Activated CD8-positive, alpha-beta T cell treated with anti-CD3 and anti-CD28 coated beads, Interleukin-2, amount 10 ng/mL, durations not matched to agents 7 days and 5 days (primary cell): Measurements from ENCODE around the gene TMEM101. TPM values are rescaled to one million over a fixed set of nuclear protein-coding genes. Genes with fewer than 3 reads are reported as not detected.
"Not testable (repeated sequence)": the region's sequence is repeated elsewhere in the genome, so short reads cannot be mapped to it uniquely, and the experiment has no call there.

Experiments
- ATAC-seq: fragments of 150-1000 bp; cut with Tn5 transposase; one replicate; pipeline ENCODE4 v1.10.0; 2021; ENCODE audit warnings: moderate library complexity
- CTCF ChIA-PET: fragments of 350-600 bp; sonication (Branson Sonifier 250); formaldehyde crosslinking; loops from one replicate; lab custom pipeline; 2021; ENCODE audit warnings: antibody characterized with exemption; lab: Charles Lee
- POLR2A ChIA-PET: fragments of 350-600 bp; sonication (Branson Sonifier 250); formaldehyde crosslinking; loops from one replicate; lab custom pipeline; 2021; ENCODE audit warnings: antibody characterized with exemption; lab: Charles Lee
- DNase-seq: peaks from one replicate; pipeline ENCODE4 v3.0.0-alpha.2; 2020
- H3K27ac Mint-ChIP-seq: one replicate; pipeline ENCODE4 v1.8.0; 2021; ENCODE audit warnings: mild to moderate bottlenecking, mixed read lengths
- H3K27me3 Mint-ChIP-seq: one replicate; pipeline ENCODE4 v1.8.0; 2021; ENCODE audit warnings: low read depth, mixed read lengths
- H3K36me3 Mint-ChIP-seq: one replicate; pipeline ENCODE4 v1.8.0; 2021; ENCODE audit warnings: low read depth, mixed read lengths
- H3K4me1 Mint-ChIP-seq: one replicate; pipeline ENCODE4 v1.8.0; 2021; ENCODE audit warnings: low read depth, mixed read lengths
- H3K4me3 Mint-ChIP-seq: one replicate; pipeline ENCODE4 v1.8.0; 2021; ENCODE audit warnings: mild to moderate bottlenecking, mixed read lengths
- H3K9me3 Mint-ChIP-seq: one replicate; pipeline ENCODE4 v1.8.0; 2022; ENCODE audit warnings: mixed read lengths; ENCODE audit not compliant: insufficient read depth
- total RNA-seq, 2 experiments: library from RNA; stranded (reverse); gene quantifications; one replicate each; pipeline ENCODE4 v1.2.3, GENCODE V29; 2021

Gene TMEM101
- total RNA-seq, 2 experiments from 2014 or later: 24.3 to 26.0 TPM

DNA sequence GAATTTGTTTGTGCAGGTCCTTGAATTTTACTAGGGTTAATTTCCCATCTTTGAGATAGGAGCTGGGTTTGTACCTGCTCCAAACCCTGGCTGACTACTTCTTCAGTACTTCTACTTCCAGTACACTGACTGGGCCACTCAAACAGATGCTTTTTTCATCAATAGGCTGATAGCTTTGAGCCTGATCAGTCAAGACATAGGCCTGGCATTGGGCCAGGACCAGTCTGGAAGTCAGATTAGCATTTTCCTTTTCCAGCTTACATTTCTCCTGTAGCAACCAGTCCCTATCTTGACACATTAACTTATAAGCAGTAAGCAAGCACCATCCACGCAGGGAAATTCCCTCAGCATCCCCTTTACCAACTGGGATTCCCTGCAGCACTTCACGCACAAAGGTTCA lies 7.5 kb upstream of the TMEM101 start:
- no peak for DNase-seq
- no peaks in the 10 kb centered on the region for H3K4me1 Mint-ChIP-seq
- H3K27ac Mint-ChIP-seq: no peak overlapping the region
- no peaks in the 10 kb centered on the region for H3K9me3 Mint-ChIP-seq
- peaks cover 4% of the 10 kb centered on the region for H3K36me3 Mint-ChIP-seq
- ChIA-PET POLR2A (no interaction called here), CTCF (interaction anchor here (1.0 to 1.7 kb wide), 5 partner anchors 11 to 95 kb away, joined by 3 to 5 read pairs (median 3); no protein-coding TSS in a partner anchor)
- no peak for ATAC-seq
- no peaks in the 10 kb centered on the region for H3K27me3 Mint-ChIP-seq
- H3K4me3 Mint-ChIP-seq: no peak overlapping the region

DNA sequence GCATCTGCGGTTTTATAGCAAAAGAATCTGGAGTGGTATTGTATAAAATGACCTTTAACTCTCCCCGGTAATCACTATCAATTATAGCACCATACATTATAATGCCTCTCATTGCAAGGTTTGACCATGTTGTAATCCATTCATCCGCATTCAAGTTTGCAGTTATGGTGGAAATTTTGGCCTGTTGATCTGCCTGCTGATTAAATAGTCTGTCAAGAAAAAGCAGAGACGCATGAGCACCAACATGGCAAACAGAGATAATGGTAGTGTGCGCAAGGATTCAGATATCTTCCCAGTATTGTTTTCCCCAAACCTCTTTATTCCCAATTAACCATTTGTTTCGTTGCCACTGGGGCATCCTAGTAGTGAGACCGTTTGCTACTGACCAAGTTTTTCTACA lies 6.5 kb upstream of the TMEM101 start:
- CTCF ChIA-PET: interaction anchor here (1.0 to 1.7 kb wide), 4 partner anchors 12 to 96 kb away, joined by 3 to 4 read pairs (median 3); no protein-coding TSS in a partner anchor
- DNase-seq, H3K4me3 Mint-ChIP-seq, H3K36me3 Mint-ChIP-seq, H3K27me3 Mint-ChIP-seq, POLR2A ChIA-PET, H3K27ac Mint-ChIP-seq, H3K9me3 Mint-ChIP-seq, ATAC-seq, H3K4me1 Mint-ChIP-seq: not testable (repeated sequence)

GRCh38 chr17:44014133-44014436 lies 678 bp downstream of the TMEM101 start:
- DNase-seq: no peak
- no peaks in the 10 kb centered on the region for H3K9me3 Mint-ChIP-seq
- CTCF ChIA-PET: interaction anchor here (4.6 kb wide), 1 partner anchor 70 kb away, joined by 13 read pairs; no protein-coding TSS in a partner anchor
- H3K36me3 Mint-ChIP-seq: peaks cover 11% of the 10 kb centered on the region
- H3K27ac Mint-ChIP-seq: peak overlapping the region; percentile 98
- H3K27me3 Mint-ChIP-seq: no peaks in the 10 kb centered on the region
- POLR2A ChIA-PET: interaction anchor here (1.5 kb wide), 1 partner anchor 109 kb away, joined by 5 read pairs; the partner anchor contains the start of gene HDAC5
- peak overlapping the region; percentile 100 for H3K4me3 Mint-ChIP-seq
- no peak for ATAC-seq
- peaks cover 23% of the 10 kb centered on the region for H3K4me1 Mint-ChIP-seq

DNA sequence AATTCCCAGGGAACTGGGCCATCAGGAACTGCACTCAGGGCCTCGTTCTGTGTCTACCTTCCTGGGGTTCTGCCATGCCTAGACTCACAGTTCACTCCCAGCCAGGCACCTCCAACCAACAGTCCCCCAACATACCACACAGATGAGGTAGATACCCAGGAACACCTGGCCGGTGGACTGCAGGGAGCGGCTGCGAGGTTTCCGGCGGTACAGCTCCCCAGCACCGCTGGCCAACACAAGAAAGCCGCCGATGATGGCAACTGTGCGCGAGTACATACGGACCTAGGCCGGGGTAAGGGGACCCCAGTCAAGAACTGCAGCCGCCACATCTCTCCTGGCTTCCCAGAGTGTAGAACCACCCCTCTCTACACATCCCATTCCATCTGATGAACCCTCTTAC lies 1.9 kb downstream of the TMEM101 start:
- no peaks in the 10 kb centered on the region for H3K9me3 Mint-ChIP-seq
- no peak for DNase-seq
- POLR2A ChIA-PET: no interaction called here
- CTCF ChIA-PET: interaction anchor here (4.6 kb wide), 1 partner anchor 69 kb away, joined by 13 read pairs; no protein-coding TSS in a partner anchor
- H3K27me3 Mint-ChIP-seq: no peaks in the 10 kb centered on the region
- peak overlapping the region; percentile 52 for H3K4me3 Mint-ChIP-seq
- peaks cover 30% of the 10 kb centered on the region for H3K4me1 Mint-ChIP-seq
- ATAC-seq: no peak
- peaks cover 14% of the 10 kb centered on the region for H3K36me3 Mint-ChIP-seq
- H3K27ac Mint-ChIP-seq: no peak overlapping the region

- CTCF ChIA-PET: interaction anchor here (4.6 kb wide), 1 partner anchor 68 kb away, joined by 13 read pairs; no protein-coding TSS in a partner anchor
- DNase-seq: no peak
- ATAC-seq: no peak
- POLR2A ChIA-PET: interaction anchor here (0.5 to 0.8 kb wide), 2 partner anchors 59 to 111 kb away, joined by 3 read pairs; partner anchors contain the start of gene HDAC5
- Mint-ChIP-seq H3K36me3 (peaks cover 14% of the 10 kb centered on the region), H3K4me3 (no peak overlapping the region), H3K27ac (no peak overlapping the region), H3K4me1 (peaks cover 34% of the 10 kb centered on the region), H3K9me3 (no peaks in the 10 kb centered on the region), H3K27me3 (no peaks in the 10 kb centered on the region)
Observed at GRCh38 chr17:44012391-44012790, 2.4 kb downstream of the TMEM101 start.

- ChIA-PET POLR2A (interaction anchor here (0.5 to 0.8 kb wide), 2 partner anchors 59 to 112 kb away, joined by 3 read pairs; partner anchors contain the start of gene HDAC5), CTCF (interaction anchor here (4.6 kb wide), 1 partner anchor 68 kb away, joined by 13 read pairs; no protein-coding TSS in a partner anchor)
- no peaks in the 10 kb centered on the region for H3K9me3 Mint-ChIP-seq
- peaks cover 14% of the 10 kb centered on the region for H3K36me3 Mint-ChIP-seq
- H3K4me1 Mint-ChIP-seq: peaks cover 38% of the 10 kb centered on the region
- H3K4me3 Mint-ChIP-seq: no peak overlapping the region
- DNase-seq: no peak
- peaks cover under 1% of the 10 kb centered on the region for H3K27me3 Mint-ChIP-seq
- no peak overlapping the region for H3K27ac Mint-ChIP-seq
- no peak for ATAC-seq
Observed at GRCh38 chr17:44011876-44012275, 2.9 kb downstream of the TMEM101 start.

DNA sequence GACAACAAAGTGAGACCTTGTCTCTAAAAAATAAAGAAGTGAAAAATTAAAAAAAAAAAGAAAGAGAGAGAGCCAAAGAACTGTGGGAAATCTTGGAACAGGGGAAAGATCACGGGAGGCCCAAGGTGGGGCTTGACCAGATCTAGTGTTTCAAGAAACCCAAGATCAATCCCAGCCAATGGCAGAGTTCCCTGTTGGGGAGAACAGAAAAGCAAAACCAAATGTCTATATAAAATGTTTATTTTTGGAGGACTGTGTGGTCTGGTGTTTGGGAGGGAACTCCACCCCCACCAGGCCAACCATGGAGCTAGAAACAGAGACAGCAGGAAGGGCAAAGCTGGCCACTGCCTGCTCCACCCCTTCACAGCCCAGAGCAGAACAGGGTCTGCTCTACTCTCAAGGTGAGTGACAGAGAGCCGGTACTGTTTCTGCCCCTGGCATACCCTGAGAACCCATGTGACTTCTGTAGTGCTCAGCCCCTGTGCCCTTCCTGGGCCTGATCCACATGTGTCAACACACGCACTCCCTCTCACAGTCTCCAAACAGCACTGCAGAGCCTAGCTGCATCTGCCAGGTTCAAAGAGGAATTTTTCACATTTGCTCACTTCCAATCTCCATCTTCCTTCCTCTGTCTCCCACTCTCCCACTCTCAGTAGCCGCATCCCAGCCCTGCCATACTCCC lies 3.7 kb downstream of the TMEM101 start:
- ATAC-seq (no peak), DNase-seq (no peak)
- ChIA-PET CTCF (interaction anchor here (0.6 to 4.6 kb wide), 2 partner anchors 67 to 199 kb away, joined by 3 to 13 read pairs; no protein-coding TSS in a partner anchor), POLR2A (interaction anchor here (0.6 kb wide), 1 partner anchor 649 kb away, joined by 3 read pairs; no protein-coding TSS in a partner anchor)
- Mint-ChIP-seq H3K27me3 (peaks cover 7% of the 10 kb centered on the region), H3K9me3 (no peaks in the 10 kb centered on the region), H3K36me3 (peaks cover 14% of the 10 kb centered on the region), H3K4me1 (peaks cover 44% of the 10 kb centered on the region), H3K4me3 (no peak overlapping the region), H3K27ac (no peak overlapping the region)

- DNase-seq (no peak), ATAC-seq (no peak)
- peak overlapping the region; percentile 70 for H3K27ac Mint-ChIP-seq
- POLR2A ChIA-PET: interaction anchor here (0.6 to 1.0 kb wide), 3 partner anchors 58 to 115 kb away, joined by 3 to 7 read pairs (median 3); partner anchors contain the start of genes HDAC5 and LSM12
- peak overlapping the region; percentile 79 for H3K4me3 Mint-ChIP-seq
- CTCF ChIA-PET: interaction anchor here (0.6 to 2.3 kb wide), 8 partner anchors 13 to 1041 kb away, joined by 3 to 8 read pairs (median 4); partner anchors contain the start of gene HDAC5
- H3K36me3 Mint-ChIP-seq: peaks cover 12% of the 10 kb centered on the region
- H3K9me3 Mint-ChIP-seq: no peaks in the 10 kb centered on the region
- peaks cover 18% of the 10 kb centered on the region for H3K27me3 Mint-ChIP-seq
- peaks cover 40% of the 10 kb centered on the region for H3K4me1 Mint-ChIP-seq
Observed at GRCh38 chr17:44008205-44008909, 6.4 kb downstream of the TMEM101 start.

GRCh38 chr17:44007346-44008204 lies 7.2 kb downstream of the TMEM101 start:
- DNase-seq (no peak), ATAC-seq (no peak)
- Mint-ChIP-seq H3K27ac (peak overlapping the region; percentile 73), H3K9me3 (no peaks in the 10 kb centered on the region), H3K27me3 (peaks cover 18% of the 10 kb centered on the region), H3K36me3 (peaks cover 12% of the 10 kb centered on the region), H3K4me3 (peak overlapping the region; percentile 79), H3K4me1 (peaks cover 38% of the 10 kb centered on the region)
- CTCF ChIA-PET: interaction anchor here (0.6 to 2.3 kb wide), 7 partner anchors 8 to 1042 kb away, joined by 3 to 8 read pairs (median 3); no protein-coding TSS in a partner anchor
- POLR2A ChIA-PET: interaction anchor here (0.9 to 1.0 kb wide), 2 partner anchors 59 to 116 kb away, joined by 3 to 7 read pairs; partner anchors contain the start of genes HDAC5 and LSM12

DNA sequence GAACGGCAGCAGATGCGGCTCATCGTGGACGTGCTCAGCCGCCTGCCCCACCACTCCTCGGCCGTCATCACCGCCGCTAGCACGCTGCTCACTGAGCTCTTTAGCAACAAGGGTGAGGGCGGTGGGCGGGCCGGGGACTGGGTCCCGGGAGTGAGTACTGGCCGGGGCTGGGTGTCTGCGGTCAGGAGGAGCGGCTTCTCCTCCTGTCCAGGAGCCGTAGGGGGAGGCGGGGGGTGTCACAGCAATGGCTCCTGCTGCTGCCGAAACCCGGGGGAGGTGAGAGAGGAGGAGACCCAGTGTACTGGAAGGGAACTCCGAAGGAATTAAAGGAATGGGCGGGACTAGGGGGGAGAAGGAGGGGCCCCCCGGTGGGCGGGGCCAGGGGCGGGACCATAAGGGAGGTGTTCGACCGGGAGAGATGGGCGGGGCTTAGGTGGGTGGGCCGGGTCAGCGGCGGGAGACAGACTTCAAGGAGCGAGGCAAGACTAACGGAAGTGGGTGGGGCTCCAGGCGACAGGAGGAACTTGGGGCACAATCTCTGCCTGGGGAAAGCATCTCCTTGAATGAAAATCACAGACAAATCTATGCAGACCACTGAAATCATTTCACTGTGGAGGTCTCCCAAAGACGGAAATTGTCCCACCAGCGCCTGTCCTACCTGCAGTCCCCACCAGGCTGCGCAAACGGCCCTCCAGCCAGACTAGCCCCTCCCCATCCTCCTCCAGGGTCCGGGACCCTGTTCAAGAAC lies 8.0 kb downstream of the TMEM101 start:
- peaks cover 39% of the 10 kb centered on the region for H3K4me1 Mint-ChIP-seq
- peaks cover 12% of the 10 kb centered on the region for H3K36me3 Mint-ChIP-seq
- ChIA-PET POLR2A (interaction anchor here (1.0 kb wide), 1 partner anchor 117 kb away, joined by 3 read pairs; the partner anchor contains the start of gene HDAC5), CTCF (interaction anchor here (1.2 to 2.3 kb wide), 4 partner anchors 9 to 97 kb away, joined by 3 to 8 read pairs (median 5); no protein-coding TSS in a partner anchor)
- ATAC-seq (peak; percentile 87), DNase-seq (peak; percentile 99)
- H3K9me3 Mint-ChIP-seq: no peaks in the 10 kb centered on the region
- peak overlapping the region; percentile 79 for H3K4me3 Mint-ChIP-seq
- peaks cover 18% of the 10 kb centered on the region for H3K27me3 Mint-ChIP-seq
- H3K27ac Mint-ChIP-seq: peak overlapping the region; percentile 73
